ENCODE data around the gene CST2.
"Not testable (repeated sequence)": the region's sequence is repeated elsewhere in the genome, so short reads cannot be mapped to it uniquely, and the experiment has no call there.

The CST2 gene

GRCh38 chr20:23810349-23810748, 16.2 kb downstream of the CST2 start:
- not testable (repeated sequence) for DNase-seq (ENCODE audit: low read depth)

GRCh38 chr20:23800865-23801264, 25.7 kb downstream of the CST2 start:
- no peak for DNase-seq (ENCODE audit: low read depth)

GRCh38 chr20:23799216-23799847, 27.2 kb downstream of the CST2 start:
- not testable (repeated sequence) for DNase-seq (ENCODE audit: low read depth)

DNA sequence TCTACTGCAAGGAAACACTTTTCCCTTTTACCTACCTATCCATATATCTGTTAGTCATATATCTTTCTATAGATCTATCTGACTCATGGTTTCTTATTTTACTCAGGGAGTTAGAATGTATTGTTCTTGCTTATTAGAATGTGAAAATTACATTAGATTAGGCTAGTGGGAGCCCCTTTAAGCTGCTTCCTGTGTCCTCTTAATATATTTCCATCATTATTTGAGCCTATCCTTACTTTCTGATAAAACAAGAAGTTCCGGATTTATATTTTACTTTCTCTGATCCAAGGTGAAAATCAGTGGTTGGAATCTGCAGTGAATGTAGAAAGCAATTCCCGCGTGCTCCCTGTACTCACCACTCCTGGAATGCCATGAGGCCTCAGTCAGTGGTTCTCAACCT, 31.0 kb downstream of the CST2 start:
- no peak for DNase-seq (ENCODE audit: low read depth)

GRCh38 chr20:23794841-23795240, 31.7 kb downstream of the CST2 start:
- no peak for DNase-seq (ENCODE audit: low read depth)

DNA sequence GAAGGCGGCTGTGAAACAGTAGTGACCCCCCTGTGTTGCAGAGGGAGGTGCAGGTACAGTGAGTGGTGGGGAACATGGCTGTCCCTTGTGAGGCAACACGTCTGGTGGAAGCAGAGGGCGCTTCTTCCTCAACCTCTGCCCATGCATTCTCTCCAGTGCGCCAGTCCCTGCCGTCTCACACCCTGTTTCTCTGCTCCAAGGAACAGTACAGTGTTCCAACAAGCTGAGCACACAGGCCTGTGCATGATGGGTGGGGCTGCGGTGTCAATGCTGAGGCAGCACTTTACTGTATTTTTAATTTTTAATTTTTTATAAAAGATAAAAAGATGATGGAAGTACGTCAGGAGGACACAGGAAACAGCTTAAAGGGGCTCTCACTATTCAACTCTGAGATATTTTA, 32.5 kb downstream of the CST2 start:
- DNase-seq (ENCODE audit: low read depth) = no peak

- no peak for DNase-seq (ENCODE audit: low read depth)
Observed at GRCh38 chr20:23783447-23783846, 43.1 kb downstream of the CST2 start.

DNA sequence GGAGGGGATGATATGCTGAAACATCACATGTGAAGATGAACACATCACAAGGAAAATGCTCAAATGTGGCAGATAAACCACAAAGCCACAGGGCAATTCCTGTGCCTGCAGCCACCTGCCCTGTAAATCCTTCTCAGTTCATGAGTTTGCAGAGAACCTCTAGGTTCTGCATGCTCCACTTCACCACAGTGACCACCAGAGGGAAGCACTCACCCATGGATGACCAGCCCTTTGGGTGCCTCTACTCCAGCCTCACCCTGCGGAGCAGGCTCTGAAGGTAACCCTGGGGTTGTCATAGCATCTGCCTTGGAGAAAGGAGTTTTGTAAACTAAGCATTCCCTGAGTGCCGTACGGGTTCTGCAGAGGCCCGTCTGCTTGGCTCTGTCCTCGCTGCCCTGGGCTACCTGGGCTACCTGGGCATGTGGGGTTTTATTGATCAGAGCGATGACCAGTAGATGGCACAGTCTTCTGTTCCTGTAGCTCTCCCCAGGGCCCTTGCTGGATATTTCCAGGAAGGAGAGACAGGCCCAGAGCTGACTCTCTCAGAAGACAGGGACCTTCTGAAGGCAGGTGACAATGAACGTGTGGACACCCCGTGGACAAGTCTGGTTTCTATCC, 44.1 kb downstream of the CST2 start:
- DNase-seq (ENCODE audit: low read depth) = no peak

- not testable (repeated sequence) for DNase-seq (ENCODE audit: low read depth)
Observed at GRCh38 chr20:23778676-23779075, 47.9 kb downstream of the CST2 start.

GRCh38 chr20:23777380-23777779, 49.1 kb downstream of the CST2 start:
- DNase-seq (ENCODE audit: low read depth) = not testable (repeated sequence)

GRCh38 chr20:23776067-23776771, 50.3 kb downstream of the CST2 start:
- no peak for DNase-seq (ENCODE audit: low read depth)

DNA sequence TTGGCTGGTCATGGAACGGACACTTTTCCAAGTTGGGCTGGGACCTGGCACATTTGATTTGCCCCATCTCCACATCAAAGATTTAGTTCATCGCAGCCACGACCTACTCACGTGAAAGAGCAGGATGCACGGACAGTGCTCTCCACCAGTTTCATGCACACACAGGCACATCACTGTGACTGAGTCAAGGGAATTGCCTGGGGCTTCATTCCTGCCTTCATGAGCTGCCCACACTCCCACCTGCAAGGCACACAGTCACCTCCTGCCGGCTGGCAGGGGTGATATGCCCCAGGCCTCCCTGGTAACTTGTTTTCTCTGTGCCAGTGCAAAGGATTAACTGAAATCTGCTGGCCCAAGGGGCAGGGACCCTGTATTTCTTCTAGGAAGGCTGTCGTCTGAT, 52.4 kb downstream of the CST2 start:
- no peak for DNase-seq (ENCODE audit: low read depth)

Measured in stimulated activated CD8-positive, alpha-beta memory T cell treated with anti-CD3 and anti-CD28 coated beads, Interleukin-15, amount 100 ng/mL, for 24 hours (primary cell).